Nephron (organoid): ENCODE results near the gene FKRP.

ENCODE experiments used
- H3K27ac Mint-ChIP-seq, 3 experiments: 2 replicates each; pipeline ENCODE4 v1.8.0; 2020; ENCODE audit warnings: mixed read lengths in 3 of 3, mild to moderate bottlenecking in 2 of 3, moderate library complexity in 1 of 3
- H3K27me3 Mint-ChIP-seq: 2 replicates; pipeline ENCODE4 v1.8.0; 2021; ENCODE audit warnings: low read depth, mild to moderate bottlenecking, moderate library complexity, mixed read lengths
- H3K36me3 Mint-ChIP-seq: 2 replicates; pipeline ENCODE4 v1.8.0; 2020; ENCODE audit warnings: low read depth, mixed read lengths
- H3K4me1 Mint-ChIP-seq: 2 replicates; pipeline ENCODE4 v1.8.0; 2020; ENCODE audit warnings: mixed read lengths
- H3K4me3 Mint-ChIP-seq, 3 experiments: 2 replicates each; pipeline ENCODE4 v1.8.0; 2020; ENCODE audit warnings: mild to moderate bottlenecking in 3 of 3, mixed read lengths in 3 of 3, moderate library complexity in 2 of 3
- H3K9me3 Mint-ChIP-seq: 2 replicates; pipeline ENCODE4 v1.8.0; 2020; ENCODE audit warnings: mixed read lengths
- TF ChIP-seq, protein P1 (sequence below), 3 experiments: fragments of 200-600 bp; sonication (generic); IDR thresholded peaks; one replicate each; pipeline ENCODE4 v1.5.0; 2021; ENCODE audit warnings: antibody characterized with exemption in 3 of 3; ENCODE audit not compliant: unreplicated experiment in 3 of 3

FKRP gene

GRCh38 chr19:46722421-46723022 is 23.3 kb upstream of the FKRP start:
- Mint-ChIP-seq H3K4me1 (peaks cover 17% of the 10 kb centered on the region), H3K27ac (no peak overlapping the region), H3K36me3 (peaks cover 36% of the 10 kb centered on the region), H3K27me3 (no peaks in the 10 kb centered on the region), H3K4me3 (no peak overlapping the region), H3K9me3 (no peaks in the 10 kb centered on the region)
- TF ChIP-seq, protein P1, sequence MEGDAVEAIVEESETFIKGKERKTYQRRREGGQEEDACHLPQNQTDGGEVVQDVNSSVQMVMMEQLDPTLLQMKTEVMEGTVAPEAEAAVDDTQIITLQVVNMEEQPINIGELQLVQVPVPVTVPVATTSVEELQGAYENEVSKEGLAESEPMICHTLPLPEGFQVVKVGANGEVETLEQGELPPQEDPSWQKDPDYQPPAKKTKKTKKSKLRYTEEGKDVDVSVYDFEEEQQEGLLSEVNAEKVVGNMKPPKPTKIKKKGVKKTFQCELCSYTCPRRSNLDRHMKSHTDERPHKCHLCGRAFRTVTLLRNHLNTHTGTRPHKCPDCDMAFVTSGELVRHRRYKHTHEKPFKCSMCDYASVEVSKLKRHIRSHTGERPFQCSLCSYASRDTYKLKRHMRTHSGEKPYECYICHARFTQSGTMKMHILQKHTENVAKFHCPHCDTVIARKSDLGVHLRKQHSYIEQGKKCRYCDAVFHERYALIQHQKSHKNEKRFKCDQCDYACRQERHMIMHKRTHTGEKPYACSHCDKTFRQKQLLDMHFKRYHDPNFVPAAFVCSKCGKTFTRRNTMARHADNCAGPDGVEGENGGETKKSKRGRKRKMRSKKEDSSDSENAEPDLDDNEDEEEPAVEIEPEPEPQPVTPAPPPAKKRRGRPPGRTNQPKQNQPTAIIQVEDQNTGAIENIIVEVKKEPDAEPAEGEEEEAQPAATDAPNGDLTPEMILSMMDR (IDR thresholded peaks at IDR 0.05; ENCODE audit: unreplicated experiment in 3 of 3): no peak

DNA sequence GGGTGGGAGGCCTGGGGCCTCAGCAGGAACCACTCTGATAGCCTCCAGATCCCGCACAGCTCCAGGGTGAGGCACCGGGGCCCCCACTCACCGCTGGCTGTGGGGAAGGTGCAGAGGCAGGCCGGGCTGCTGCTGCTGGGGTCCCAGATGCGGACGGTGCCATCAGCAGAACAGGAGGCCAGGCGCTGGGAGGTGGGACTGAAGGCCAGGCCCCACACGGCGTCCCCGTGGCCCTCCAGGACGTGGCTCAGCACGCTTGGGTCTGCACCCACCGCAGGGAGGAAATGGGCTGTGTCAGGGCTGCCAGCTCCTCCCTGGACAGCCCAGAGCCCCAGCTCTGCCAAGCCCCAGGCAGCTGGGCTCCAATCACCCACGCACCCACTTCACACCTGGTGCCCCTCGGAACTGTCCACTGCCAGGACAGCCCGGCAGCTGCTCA is 22.8 kb upstream of the FKRP start:
- H3K36me3 Mint-ChIP-seq: peaks cover 36% of the 10 kb centered on the region
- no peaks in the 10 kb centered on the region for H3K27me3 Mint-ChIP-seq
- peaks cover 16% of the 10 kb centered on the region for H3K4me1 Mint-ChIP-seq
- H3K4me3 Mint-ChIP-seq: no peak overlapping the region
- H3K27ac Mint-ChIP-seq: no peak overlapping the region
- H3K9me3 Mint-ChIP-seq: no peaks in the 10 kb centered on the region
- TF ChIP-seq, protein P1 (IDR thresholded peaks at IDR 0.05; ENCODE audit: unreplicated experiment in 3 of 3): no peak

DNA sequence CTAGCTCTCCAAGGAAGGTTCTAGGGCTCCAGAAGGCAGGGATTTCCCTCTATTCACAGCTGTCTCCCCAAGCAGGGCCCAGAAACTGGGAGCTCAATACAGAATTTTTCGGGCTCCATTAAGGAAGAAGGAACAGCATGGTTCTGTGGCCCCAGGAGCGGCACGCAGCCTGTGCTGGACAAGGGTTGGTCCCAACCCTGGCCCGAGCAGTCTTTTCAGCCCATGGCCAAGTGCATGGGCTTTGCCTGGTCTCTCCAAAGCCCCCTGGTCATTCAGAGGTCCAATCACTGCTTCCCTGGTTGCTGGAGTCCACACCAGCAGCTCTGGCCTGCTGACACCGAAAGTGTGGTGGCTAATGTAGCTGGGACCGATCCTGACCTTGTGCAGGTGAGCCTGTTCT is 22.4 kb upstream of the FKRP start:
- H3K36me3 Mint-ChIP-seq: peaks cover 37% of the 10 kb centered on the region
- no peaks in the 10 kb centered on the region for H3K27me3 Mint-ChIP-seq
- TF ChIP-seq, protein P1 (IDR thresholded peaks at IDR 0.05; ENCODE audit: unreplicated experiment in 3 of 3): no peak
- H3K4me3 Mint-ChIP-seq: no peak overlapping the region
- H3K27ac Mint-ChIP-seq: no peak overlapping the region
- no peaks in the 10 kb centered on the region for H3K9me3 Mint-ChIP-seq
- peaks cover 17% of the 10 kb centered on the region for H3K4me1 Mint-ChIP-seq

DNA sequence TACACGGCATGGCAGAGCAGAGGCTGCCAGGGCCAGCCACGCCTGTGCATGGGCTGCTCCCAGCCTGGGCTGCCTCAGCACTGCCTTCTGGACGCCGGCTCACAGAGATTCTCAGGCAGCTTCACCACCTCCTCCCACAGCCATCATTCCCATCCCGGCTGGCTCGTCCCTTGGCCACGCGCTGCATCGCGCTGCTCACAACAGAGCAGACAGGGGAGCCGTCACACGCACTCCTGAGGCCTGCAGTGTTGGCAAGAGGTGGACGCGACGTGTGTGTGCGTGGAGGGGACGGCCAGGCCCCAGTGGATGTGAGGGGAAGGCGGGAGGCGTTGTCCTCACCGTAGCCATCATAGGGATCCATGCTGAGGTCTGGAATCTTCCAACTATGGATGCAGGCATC is 21.4 kb upstream of the FKRP start:
- Mint-ChIP-seq H3K27ac (no peak overlapping the region), H3K4me1 (peaks cover 24% of the 10 kb centered on the region), H3K9me3 (no peaks in the 10 kb centered on the region), H3K36me3 (peaks cover 46% of the 10 kb centered on the region), H3K4me3 (no peak overlapping the region), H3K27me3 (no peaks in the 10 kb centered on the region)
- TF ChIP-seq, protein P1 (IDR thresholded peaks at IDR 0.05; ENCODE audit: unreplicated experiment in 3 of 3): no peak

- Mint-ChIP-seq H3K27me3 (no peaks in the 10 kb centered on the region), H3K36me3 (peaks cover 46% of the 10 kb centered on the region), H3K4me1 (peaks cover 24% of the 10 kb centered on the region), H3K9me3 (no peaks in the 10 kb centered on the region), H3K4me3 (no peak overlapping the region), H3K27ac (peak overlapping the region in 1 of 3 experiments; percentile 90)
- TF ChIP-seq, protein P1 (IDR thresholded peaks at IDR 0.05; ENCODE audit: unreplicated experiment in 3 of 3): no peak
These were observed 20.6 kb upstream of the FKRP start for GRCh38 chr19:46725036-46725820.
